K562 (cell line): ENCODE data around the gene CSNK1G2. TPM values are rescaled to one million over a fixed set of nuclear protein-coding genes. Genes with fewer than 3 reads are reported as not detected.

Source experiments
- ATAC-seq: fragments of 200-7000 bp; cut with Tn5 transposase; 3 replicates; pipeline ENCODE4 v1.9.1; 2020; ENCODE audit warnings: moderate library complexity
- BruUV-seq: library from RNA; stranded (reverse); fragments of 400-500 nt; replicated peaks from 2 replicates; lab custom pipeline; 2021; lab: Mats Ljungman, UMichigan
- CTCF ChIA-PET: fragments of 300-600 bp; formaldehyde crosslinking; extraction: SDS; loops from one replicate; lab custom pipeline; 2021; ENCODE audit warnings: low intra/inter-chr PET ratio; lab: Yijun Ruan, JAX
- POLR2A ChIA-PET: fragments of 300-600, 350-650 bp; sonication (Branson Sonifier 250); formaldehyde crosslinking; extraction: SDS; loops from one replicate; lab custom pipeline; 2021; ENCODE audit warnings: antibody characterized with exemption, inconsistent platforms; lab: Yijun Ruan, JAX
- DNase-seq, 4 experiments: peaks; one replicate each; pipeline versions ENCODE4 v3.0.0 to v3.0.0-alpha.2; 2011 to 2018; ENCODE audit warnings: low spot score in 3 of 4, mixed read lengths in 3 of 4; ENCODE audit errors: extremely low read depth in 1 of 4
- FAIRE-seq: peaks from 2 replicates; lab custom pipeline; 2011; peaks lifted over from hg19 to GRCh38; lab: Jason Lieb, UNC
- H2AFZ ChIP-seq: 2 replicates; pipeline ENCODE4 v1.6.0; 2011; ENCODE audit warnings: low read depth, low read length, control low read depth, inconsistent platforms
- H3K27ac ChIP-seq: fragments of 200-600 bp; 3 replicates; pipeline ENCODE4 v1.8.0; 2011; ENCODE audit warnings: low read depth, mild to moderate bottlenecking, control low read depth, inconsistent platforms, low read length, moderate library complexity, mixed read lengths; ENCODE audit errors: extremely low read depth
- H3K27me3 ChIP-seq, 2 experiments: fragments of 300-600 bp in 1 of 2; 2 replicates in 1 of 2; 3 replicates in 1 of 2; pipeline versions ENCODE4 v1.6.0 to v1.8.0; 2011; ENCODE audit warnings: inconsistent platforms in 2 of 2, low read length in 2 of 2, mild to moderate bottlenecking in 1 of 2, mixed read lengths in 1 of 2, moderate library complexity in 1 of 2; ENCODE audit not compliant: control insufficient read depth in 2 of 2, insufficient read depth in 2 of 2
- H3K36me3 ChIP-seq: fragments of 300-600 bp; 3 replicates; pipeline ENCODE4 v1.8.0; 2011; ENCODE audit warnings: mild to moderate bottlenecking, low read length, inconsistent platforms; ENCODE audit not compliant: control insufficient read depth, insufficient read depth
- H3K4me1 ChIP-seq, 2 experiments: fragments of 200-600 bp in 1 of 2; replicated peaks in 1 of 2; 2 replicates in 1 of 2; 3 replicates in 1 of 2; pipeline versions ENCODE4 v1.5.1 to v1.8.0; 2011; ENCODE audit warnings: inconsistent platforms in 2 of 2, low read length in 2 of 2, mild to moderate bottlenecking in 1 of 2, mixed read lengths in 1 of 2, moderate library complexity in 1 of 2; ENCODE audit not compliant: control insufficient read depth in 2 of 2, insufficient read depth in 2 of 2
- H3K4me2 ChIP-seq: 2 replicates; pipeline ENCODE4 v1.6.1; 2011; ENCODE audit warnings: low read length, control low read depth, inconsistent platforms, mixed read lengths; ENCODE audit not compliant: insufficient read depth
- H3K4me3 ChIP-seq: fragments of 200-600 bp; sonication (generic), shearing (Covaris generic); 2 replicates; pipeline ENCODE4 v1.5.1; 2016; ENCODE audit warnings: control low read depth, inconsistent platforms
- H3K79me2 ChIP-seq: fragments of 200-600 bp; 3 replicates; pipeline ENCODE4 v1.8.0; 2011; ENCODE audit warnings: low read length, inconsistent platforms; ENCODE audit not compliant: control insufficient read depth, insufficient read depth
- H3K9ac ChIP-seq, 2 experiments: 2 replicates each; pipeline versions ENCODE4 v1.6.0 to v1.6.1; 2011; ENCODE audit warnings: low read depth in 2 of 2, low read length in 2 of 2, control low read depth in 1 of 2, inconsistent platforms in 1 of 2, mild to moderate bottlenecking in 1 of 2, mixed read lengths in 1 of 2; ENCODE audit not compliant: insufficient read depth in 1 of 2
- H3K9me1 ChIP-seq: one replicate; pipeline ENCODE4 v1.6.0; 2011; ENCODE audit warnings: inconsistent platforms, mild to moderate bottlenecking, low read length, moderate library complexity; ENCODE audit not compliant: control insufficient read depth, insufficient read depth
- H3K9me3 ChIP-seq: replicated peaks from 2 replicates; pipeline ENCODE4 v1.5.1; 2011; ENCODE audit warnings: low read depth, low read length, inconsistent platforms; ENCODE audit not compliant: control insufficient read depth, insufficient read depth
- H4K20me1 ChIP-seq: replicated peaks from 2 replicates; pipeline ENCODE4 v1.6.1; 2011; ENCODE audit warnings: low read length, inconsistent platforms, mixed read lengths; ENCODE audit not compliant: control insufficient read depth, insufficient read depth
- POLR2G ChIP-seq: fragments of 200-400 bp; formaldehyde crosslinking; IDR thresholded peaks from 2 replicates; pipeline ENCODE4 v1.6.1; 2017; ENCODE audit warnings: low read depth, mild to moderate bottlenecking, antibody characterized with exemption, low read length, moderate library complexity
- RBFOX2 ChIP-seq: fragments of 200-400 bp; formaldehyde crosslinking; IDR thresholded peaks from 2 replicates; pipeline ENCODE4 v1.6.1; 2017; ENCODE audit warnings: low read depth, mild to moderate bottlenecking, low read length, moderate library complexity
- TAF15 ChIP-seq: fragments of 200-400 bp; formaldehyde crosslinking; IDR thresholded peaks from 2 replicates; pipeline ENCODE4 v1.6.1; 2017; ENCODE audit warnings: mild to moderate bottlenecking, low read depth, low read length, moderate library complexity
- TAF9B ChIP-seq: fragments of 450-650 bp; IDR thresholded peaks from 2 replicates; pipeline ENCODE4 v1.6.1; 2018; ENCODE audit warnings: mild to moderate bottlenecking; ENCODE audit not compliant: partially characterized antibody
- ZNF263 ChIP-seq: sonication (generic); formaldehyde crosslinking; IDR thresholded peaks from 2 replicates; pipeline ENCODE4 v1.8.0; 2022; ENCODE audit warnings: mild to moderate bottlenecking, missing genetic modification reagents, borderline replicate concordance
- ZNF512 ChIP-seq: IDR thresholded peaks from 2 replicates; pipeline ENCODE4 v1.6.1; 2016; ENCODE audit warnings: missing genetic modification characterization, missing compliant biosample characterization
- WGBS: fragments of 100-300 bp; shearing (Covaris generic); methylation state at CpG from one replicate; pipeline ENCODE4 v1.1.6; 2016; ENCODE audit warnings: low coverage, mixed read lengths; ENCODE audit not compliant: insufficient coverage; ENCODE audit errors: missing lambda C conversion rate; 5-methylcytosine and 5-hydroxymethylcytosine counted together
- in situ Hi-C: fragments of 300-500 bp; cut with MboI; formaldehyde crosslinking; loops from 4 replicates; pipeline ENCODE4 v1.15.0; 2018; ENCODE audit warnings: inconsistent platforms, mixed read lengths
- intact Hi-C: fragments of 100-400 bp; cut with micrococcal nuclease; formaldehyde crosslinking; loops from 2 replicates; pipeline ENCODE4 v1.14.2; 2022
- polyA plus RNA-seq, 8 experiments: library from polyadenylated mRNA; depleted of rRNA in 4 of 8; stranded (reverse) in 5 of 8; unstranded in 3 of 8; fragments of >200 nt; fragmentation: Nextera tagmentation in 2 of 8; fragmentation: Illumina TruSeq in 1 of 8; extraction: Ambion mirVana in 2 of 8; extraction: Trizol in 1 of 8; gene quantifications; 2 replicates each; pipeline versions ENCODE4 v1.2.1 to v1.2.3, GENCODE V29; 2011 to 2014; ENCODE audit warnings: inconsistent platforms in 1 of 8, missing spikeins in 1 of 8
- total RNA-seq, 7 experiments: library from RNA; depleted of rRNA in 6 of 7; stranded (reverse); fragments of >200 nt in 6 of 7; fragmentation: Illumina TruSeq in 2 of 7; extraction: Trizol in 2 of 7; gene quantifications; 2 replicates each; pipeline versions ENCODE4 v1.2.1 to v1.2.3, GENCODE V29; 2011 to 2021; ENCODE audit warnings: low replicate concordance in 1 of 7
- TF ChIP-seq, protein P1 (sequence below): fragments of 250-450 bp; sonication (Bioruptor Pico); IDR thresholded peaks from 2 replicates; pipeline ENCODE4 v1.9.0; 2021; ENCODE audit warnings: mild to moderate bottlenecking
- TF ChIP-seq, protein P2 (sequence below): fragments of 450-650 bp; formaldehyde crosslinking; IDR thresholded peaks from 2 replicates; pipeline ENCODE4 v1.4.0; 2022; ENCODE audit warnings: missing genetic modification characterization

CSNK1G2 gene
- total and polyA plus RNA-seq, 9 of the 15 experiments (the other 6 are each of a cell fraction or from before 2014, with no cell fraction given) = 0.48 to 119 (median 49.5) TPM

DNA sequence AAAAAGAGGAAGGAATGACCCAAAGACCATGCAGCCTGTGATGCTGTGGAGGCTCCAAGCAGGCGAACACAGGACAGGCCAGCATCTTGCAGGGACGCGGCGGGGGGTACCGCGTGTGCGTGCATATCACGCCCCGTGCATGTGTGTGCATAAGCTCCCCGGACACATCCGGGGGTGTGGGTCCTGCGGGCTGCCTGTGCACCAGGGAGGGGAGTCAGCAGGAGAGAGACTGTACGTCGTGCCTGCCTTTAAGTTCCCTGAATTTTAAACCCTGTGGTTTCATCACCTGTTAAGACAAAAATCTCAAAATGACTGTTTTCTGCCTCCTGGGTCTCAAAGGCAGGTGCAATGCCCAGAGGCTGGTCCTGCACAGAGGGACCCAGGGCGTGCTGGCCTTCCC is 19.1 kb upstream of the CSNK1G2 start:
- Histone ChIP-seq H3K9me3 (no peaks in the 10 kb centered on the region), H2AFZ (no peak overlapping the region), H4K20me1 (no peaks in the 10 kb centered on the region), H3K9me1 (no peaks in the 10 kb centered on the region), H3K4me2 (no peak overlapping the region), H3K9ac (no peak overlapping the region), H3K79me2 (no peaks in the 10 kb centered on the region), H3K27ac (no peak overlapping the region), H3K36me3 (peaks cover 65% of the 10 kb centered on the region; the same call in 2 of the 3 replicates), H3K27me3 (no peaks in the 10 kb centered on the region), H3K4me3 (no peak overlapping the region), H3K4me1 (peaks cover 0 to 42% of the 10 kb centered on the region in 2 experiments; a peak in 2 of 5 replicates)
- TF ChIP-seq TAF9B (no peak), ZNF263 (CRISPR knock-in tag) (no peak), TAF15 (no peak), ZNF512 (tag) (no peak), POLR2G (0 out of 2 replicates have a peak, but pooled peaks have one; percentile 35), RBFOX2 (peak; percentile 23; the same call in 1 of the 2 replicates)
- TF ChIP-seq, protein P1, sequence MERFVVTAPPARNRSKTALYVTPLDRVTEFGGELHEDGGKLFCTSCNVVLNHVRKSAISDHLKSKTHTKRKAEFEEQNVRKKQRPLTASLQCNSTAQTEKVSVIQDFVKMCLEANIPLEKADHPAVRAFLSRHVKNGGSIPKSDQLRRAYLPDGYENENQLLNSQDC (CRISPR knock-in tag) = no peak
- TF ChIP-seq, protein P2, sequence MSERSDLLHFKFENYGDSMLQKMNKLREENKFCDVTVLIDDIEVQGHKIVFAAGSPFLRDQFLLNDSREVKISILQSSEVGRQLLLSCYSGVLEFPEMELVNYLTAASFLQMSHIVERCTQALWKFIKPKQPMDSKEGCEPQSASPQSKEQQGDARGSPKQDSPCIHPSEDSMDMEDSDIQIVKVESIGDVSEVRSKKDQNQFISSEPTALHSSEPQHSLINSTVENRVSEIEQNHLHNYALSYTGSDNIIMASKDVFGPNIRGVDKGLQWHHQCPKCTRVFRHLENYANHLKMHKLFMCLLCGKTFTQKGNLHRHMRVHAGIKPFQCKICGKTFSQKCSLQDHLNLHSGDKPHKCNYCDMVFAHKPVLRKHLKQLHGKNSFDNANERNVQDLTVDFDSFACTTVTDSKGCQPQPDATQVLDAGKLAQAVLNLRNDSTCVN (CRISPR knock-in tag) = no peak
- ChIA-PET CTCF (no interaction called here), POLR2A (interaction anchor here (0.6 kb wide), 1 partner anchor 11 kb away, joined by 4 read pairs; no protein-coding TSS in a partner anchor)
- BruUV-seq = no TSS peak
- ATAC-seq (no peak), FAIRE-seq (no peak), DNase-seq (no peak)
- intact Hi-C loops (no loop called here), in situ Hi-C loops (no loop called here)
- WGBS = 84% methylated on average over 5 of the region's 15 CpGs
